Upper lobe of left lung (tissue), 4 donors: ENCODE data around the gene NFATC2.

Experiments used
- CTCF ChIP-seq, 6 experiments: fragments of 450-650 bp in 4 of 6; fragments of 200-600 bp in 2 of 6; sonication (generic) in 2 of 6; IDR thresholded peaks; one replicate each; pipeline ENCODE4 v1.5.1; 2016 to 2019; ENCODE audit warnings: antibody characterized with exemption in 6 of 6
- EP300 ChIP-seq, 4 donors: sonication (generic); formaldehyde crosslinking; IDR thresholded peaks; one replicate each; pipeline ENCODE4 v1.5.1; 2017; ENCODE audit warnings: antibody characterized with exemption in 4 of 4, control low read depth in 2 of 4
- POLR2A ChIP-seq, 4 donors: fragments of 450-650 bp; IDR thresholded peaks; one replicate each; pipeline ENCODE4 v1.5.1; 2016 to 2017; ENCODE audit warnings: antibody characterized with exemption in 4 of 4, mild to moderate bottlenecking in 2 of 4

- no peak for TF ChIP-seq CTCF (IDR thresholded peaks at IDR 0.05)
- no peak for TF ChIP-seq POLR2A (IDR thresholded peaks at IDR 0.05)
- no peak for TF ChIP-seq EP300 (IDR thresholded peaks at IDR 0.05)
Observed at GRCh38 chr20:51451484-51451883, 91.0 kb downstream of the NFATC2 start.
